AG09309 (cell line): ENCODE data around the gene IMMP2L.
"Not testable (repeated sequence)": the region's sequence is repeated elsewhere in the genome, so short reads cannot be mapped to it uniquely, and the experiment has no call there.

Source experiments
- DNase-seq: peaks from one replicate; pipeline ENCODE4 v3.0.0-alpha.2; 2010; ENCODE audit warnings: low read depth
- H3K4me3 ChIP-seq: 2 replicates; pipeline ENCODE4 v1.5.1; 2011; ENCODE audit warnings: mild to moderate bottlenecking, low read depth, low read length, moderate library complexity; ENCODE audit not compliant: control insufficient read depth
- CTCF ChIP-seq: IDR thresholded peaks from 2 replicates; pipeline ENCODE4 v1.5.1; 2011; ENCODE audit warnings: mild to moderate bottlenecking, low read depth, low read length, inconsistent platforms; ENCODE audit not compliant: insufficient read depth, control insufficient read depth; ENCODE audit errors: missing control alignments

Gene IMMP2L

GRCh38 chr7:111561904-111562732, at the start of gene IMMP2L:
TSS of gene IMMP2L (minus strand) at chr7:111562492.
- peak; percentile 32 for TF ChIP-seq CTCF
- H3K4me3 ChIP-seq = peak within 1 kb of the TSS; percentile 64
- no peak for DNase-seq

- not testable (repeated sequence) for DNase-seq, H3K4me3 ChIP-seq
These were observed 47.4 kb upstream of the IMMP2L start for GRCh38 chr7:111609483-111610254.

DNA sequence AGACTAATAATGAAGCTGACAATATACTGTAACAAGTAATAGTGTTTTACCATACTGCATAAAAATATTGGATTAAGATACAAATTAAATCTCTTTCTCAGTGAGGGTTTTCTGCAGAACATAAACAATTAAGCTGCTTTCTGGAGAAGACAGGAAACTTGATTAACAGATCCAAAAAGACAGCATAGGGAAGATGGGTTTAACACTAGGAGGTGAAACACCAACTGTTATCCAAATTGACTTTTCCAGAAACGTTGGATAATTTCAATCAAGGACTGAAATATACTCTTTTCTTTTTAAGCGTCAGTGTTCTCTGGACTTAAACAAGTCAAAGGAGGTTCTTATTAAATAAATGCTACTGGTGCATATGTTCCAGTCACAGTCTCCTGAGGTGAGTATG, 45.3 kb upstream of the IMMP2L start:
- H3K4me3 ChIP-seq = no peak overlapping the region
- TF ChIP-seq CTCF = no peak
- DNase-seq = no peak

DNA sequence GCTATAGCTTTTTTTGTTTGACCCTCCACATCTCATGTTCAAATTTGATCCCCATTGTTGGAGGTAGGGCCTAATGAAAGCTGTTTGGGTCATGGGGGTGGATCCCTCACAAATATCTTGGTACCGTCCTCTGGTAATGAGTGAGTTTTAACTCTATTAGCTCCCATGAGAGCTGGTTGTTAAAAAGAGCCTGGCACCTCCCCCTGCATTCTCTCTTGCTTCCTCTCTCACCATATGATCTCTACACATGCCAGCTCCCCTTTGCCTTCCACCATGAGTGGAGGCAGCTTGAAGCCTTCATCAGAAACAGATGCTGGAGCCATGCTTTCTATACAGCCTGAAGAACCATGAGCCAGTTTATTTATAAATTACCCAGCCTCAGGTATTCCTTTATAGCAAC, 43.0 kb upstream of the IMMP2L start:
- DNase-seq = no peak
- H3K4me3 ChIP-seq = no peak overlapping the region
- no peak for TF ChIP-seq CTCF

GRCh38 chr7:111600091-111600490, 37.8 kb upstream of the IMMP2L start:
- no peak for DNase-seq
- H3K4me3 ChIP-seq = no peak overlapping the region
- TF ChIP-seq CTCF = no peak

- DNase-seq = no peak
- TF ChIP-seq CTCF = no peak
- no peak overlapping the region for H3K4me3 ChIP-seq
These were observed 33.5 kb upstream of the IMMP2L start for GRCh38 chr7:111595780-111596179.

DNA sequence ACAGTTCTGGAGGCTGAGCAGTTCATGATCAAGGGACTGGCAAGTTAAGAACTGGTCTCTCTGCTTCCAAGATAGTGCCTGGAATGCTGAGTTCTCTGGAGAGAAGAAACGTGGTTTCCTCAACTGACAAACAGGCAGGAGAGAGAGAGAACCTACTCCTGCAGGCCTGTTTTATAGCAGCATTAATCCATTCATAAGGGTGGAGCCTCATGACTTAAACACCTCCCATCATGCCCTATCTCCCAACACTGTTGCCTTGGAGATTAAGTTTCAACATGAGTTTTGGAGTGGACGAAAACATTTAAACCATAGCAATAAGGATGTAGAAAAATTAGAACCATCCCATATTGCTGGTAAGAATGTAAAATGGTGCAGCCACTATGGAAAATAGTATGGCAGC, 32.3 kb upstream of the IMMP2L start:
- no peak overlapping the region for H3K4me3 ChIP-seq

More for the DNA sequence above, 32.3 kb upstream of the IMMP2L start:
- TF ChIP-seq CTCF = no peak
- no peak for DNase-seq
